Measurements from ENCODE around the gene SLC9A3.
A peak's percentile ranks its signal among the peaks of the same experiment; 100 is the strongest.

Gene SLC9A3

GRCh38 chr5:438481-438981 is 85.7 kb downstream of the SLC9A3 start:
- H3K9ac ChIP-seq (ENCODE audit: low read length): no peak overlapping the region
- no peak overlapping the region for H3K4me2 ChIP-seq (ENCODE audit: low read length)

GRCh38 chr5:437281-437771 is 86.9 kb downstream of the SLC9A3 start:
- H3K4me2 ChIP-seq (ENCODE audit: low read length): no peak overlapping the region
- TF ChIP-seq CTCF (IDR thresholded peaks at IDR 0.05; ENCODE audit: low read depth, low read length) (no peak), EZH2phosphoT487 (IDR thresholded peaks at IDR 0.05; ENCODE audit: low read depth) (no peak)
- H3K9me3 ChIP-seq (ENCODE audit: insufficient read depth, low read length): no peaks in the 10 kb centered on the region
- no peak overlapping the region for H3K27ac ChIP-seq (ENCODE audit: low read length)
- H3K4me3 ChIP-seq (ENCODE audit: low read length): no peak overlapping the region
- peaks cover 14% of the 10 kb centered on the region for H3K4me1 ChIP-seq (ENCODE audit: low read length)
- H4K20me1 ChIP-seq (ENCODE audit: insufficient read depth, low read length): no peaks in the 10 kb centered on the region
- no peaks in the 10 kb centered on the region for H3K27me3 ChIP-seq (ENCODE audit: low read depth, low read length)
- H3K36me3 ChIP-seq (replicated peaks; ENCODE audit: low read depth, low read length): no peaks in the 10 kb centered on the region
- no peak overlapping the region for H2AFZ ChIP-seq (ENCODE audit: low read depth, low read length)
- peaks cover 4% of the 10 kb centered on the region for H3K79me2 ChIP-seq (ENCODE audit: low read length)
- H3K9ac ChIP-seq (ENCODE audit: low read length): no peak overlapping the region

More at GRCh38 chr5:438481-438981, 85.7 kb downstream of the SLC9A3 start:
- H3K36me3 ChIP-seq (replicated peaks; ENCODE audit: low read depth, low read length): no peaks in the 10 kb centered on the region
- peaks cover 14% of the 10 kb centered on the region for H3K4me1 ChIP-seq (ENCODE audit: low read length)
- no peaks in the 10 kb centered on the region for H4K20me1 ChIP-seq (ENCODE audit: insufficient read depth, low read length)
- TF ChIP-seq CTCF (IDR thresholded peaks at IDR 0.05; ENCODE audit: low read depth, low read length) (no peak), EZH2phosphoT487 (IDR thresholded peaks at IDR 0.05; ENCODE audit: low read depth) (no peak)
- H3K27ac ChIP-seq (ENCODE audit: low read length): no peak overlapping the region
- no peak overlapping the region for H2AFZ ChIP-seq (ENCODE audit: low read depth, low read length)
- H3K9me3 ChIP-seq (ENCODE audit: insufficient read depth, low read length): no peaks in the 10 kb centered on the region
- no peaks in the 10 kb centered on the region for H3K27me3 ChIP-seq (ENCODE audit: low read depth, low read length)
- peaks cover 13% of the 10 kb centered on the region for H3K79me2 ChIP-seq (ENCODE audit: low read length)
- no peak overlapping the region for H3K4me3 ChIP-seq (ENCODE audit: low read length)

- Histone ChIP-seq H2AFZ (ENCODE audit: low read depth, low read length) (no peak overlapping the region), H3K4me1 (ENCODE audit: low read length) (peaks cover 8% of the 10 kb centered on the region)
- TF ChIP-seq CTCF (IDR thresholded peaks at IDR 0.05; ENCODE audit: low read depth, low read length) (no peak), EZH2phosphoT487 (IDR thresholded peaks at IDR 0.05; ENCODE audit: low read depth) (no peak)
Measured at GRCh38 chr5:436641-436975, 87.6 kb downstream of the SLC9A3 start.

GRCh38 chr5:435961-436640 is 88.1 kb downstream of the SLC9A3 start:
- H3K79me2 ChIP-seq (ENCODE audit: low read length): no peaks in the 10 kb centered on the region
- TF ChIP-seq CTCF (IDR thresholded peaks at IDR 0.05; ENCODE audit: low read depth, low read length): 0 out of 2 replicates have a peak, but pooled peaks have one; percentile 9
- no peak for TF ChIP-seq EZH2phosphoT487 (IDR thresholded peaks at IDR 0.05; ENCODE audit: low read depth)
- H3K9me3 ChIP-seq (ENCODE audit: insufficient read depth, low read length): no peaks in the 10 kb centered on the region
- no peaks in the 10 kb centered on the region for H4K20me1 ChIP-seq (ENCODE audit: insufficient read depth, low read length)
- H3K4me1 ChIP-seq (ENCODE audit: low read length): peaks cover 8% of the 10 kb centered on the region
- H3K4me2 ChIP-seq (ENCODE audit: low read length): no peak overlapping the region
- no peak overlapping the region for H2AFZ ChIP-seq (ENCODE audit: low read depth, low read length)
- H3K9ac ChIP-seq (ENCODE audit: low read length): no peak overlapping the region
- no peaks in the 10 kb centered on the region for H3K27me3 ChIP-seq (ENCODE audit: low read depth, low read length)
- no peaks in the 10 kb centered on the region for H3K36me3 ChIP-seq (replicated peaks; ENCODE audit: low read depth, low read length)
- H3K27ac ChIP-seq (ENCODE audit: low read length): no peak overlapping the region
- no peak overlapping the region for H3K4me3 ChIP-seq (ENCODE audit: low read length)

More at GRCh38 chr5:436641-436975, 87.6 kb downstream of the SLC9A3 start:
- no peaks in the 10 kb centered on the region for H3K79me2 ChIP-seq (ENCODE audit: low read length)
- H3K4me2 ChIP-seq (ENCODE audit: low read length): no peak overlapping the region
- no peaks in the 10 kb centered on the region for H3K36me3 ChIP-seq (replicated peaks; ENCODE audit: low read depth, low read length)
- H3K9ac ChIP-seq (ENCODE audit: low read length): no peak overlapping the region
- no peaks in the 10 kb centered on the region for H3K27me3 ChIP-seq (ENCODE audit: low read depth, low read length)
- no peaks in the 10 kb centered on the region for H3K9me3 ChIP-seq (ENCODE audit: insufficient read depth, low read length)
- no peak overlapping the region for H3K4me3 ChIP-seq (ENCODE audit: low read length)
- no peak overlapping the region for H3K27ac ChIP-seq (ENCODE audit: low read length)
- H4K20me1 ChIP-seq (ENCODE audit: insufficient read depth, low read length): no peaks in the 10 kb centered on the region
